Measurements from ENCODE around the gene CLEC4G.
"Not testable (repeated sequence)": the region's sequence is repeated elsewhere in the genome, so short reads cannot be mapped to it uniquely, and the experiment has no call there.

CLEC4G gene

DNA sequence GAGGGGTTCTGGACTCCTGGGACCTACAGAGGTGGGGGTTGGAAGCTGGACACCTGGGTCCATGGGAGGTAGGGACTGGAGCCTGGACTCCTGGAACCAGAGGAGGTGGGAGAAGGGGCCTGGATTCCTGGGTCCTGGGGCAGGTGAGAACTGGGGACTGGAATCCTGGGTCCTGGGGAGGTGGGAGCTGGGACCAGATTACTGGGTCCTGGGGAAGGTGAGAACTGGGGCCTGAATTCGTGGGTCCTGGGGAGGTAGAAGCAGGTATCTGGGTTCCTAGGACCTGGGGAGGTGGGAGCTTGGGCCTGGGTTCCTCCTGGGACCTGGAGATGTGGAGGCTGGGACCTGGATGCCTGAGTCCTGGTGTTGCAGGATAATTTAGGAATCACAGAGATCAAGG, 31.8 kb upstream of the CLEC4G start:
- Mint-ChIP-seq H3K9me3 (peaks cover 6% of the 10 kb centered on the region), H3K36me3 (ENCODE audit: insufficient read depth) (no peaks in the 10 kb centered on the region), H3K27ac (ENCODE audit: low read depth) (no peak overlapping the region), H3K4me3 (no peak overlapping the region), H3K4me1 (no peaks in the 10 kb centered on the region), H3K27me3 (peaks cover 18% of the 10 kb centered on the region)
- ATAC-seq (replicated peaks; ENCODE audit: extremely low read depth, poor library complexity, severe bottlenecking) (no peak), DNase-seq (ENCODE audit: low spot score in 2 of 2) (no peak)

DNA sequence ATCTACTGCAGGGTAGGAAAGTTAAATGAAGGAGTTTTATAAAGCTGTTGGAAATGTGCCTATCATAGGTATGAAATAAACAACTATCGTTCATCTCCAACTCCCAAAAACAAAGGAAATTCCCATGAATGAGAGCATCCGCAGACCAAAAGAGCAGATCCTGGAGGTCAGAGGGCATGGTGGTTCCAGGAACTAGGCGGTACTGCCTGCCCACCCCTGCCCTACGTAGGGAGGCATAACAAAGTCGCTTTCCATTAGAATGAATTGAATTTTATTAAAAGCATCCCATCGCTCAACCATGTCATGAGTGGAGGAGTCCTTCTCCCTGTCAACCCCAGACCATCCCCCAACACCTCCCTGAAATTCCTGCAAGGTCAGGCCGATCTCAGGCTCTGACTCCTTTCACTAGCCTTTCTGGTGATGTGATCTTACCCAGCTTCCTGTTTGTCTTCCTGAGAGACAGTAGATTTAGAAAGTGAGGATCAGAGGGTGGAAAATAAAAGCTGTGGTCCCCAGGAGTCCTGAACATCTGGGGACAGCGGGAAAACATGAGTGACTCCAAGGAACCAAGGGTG, 30.9 kb upstream of the CLEC4G start, which contains the start of gene CLEC4M:
Gene CLEC4M (plus strand): TSS at position 525 of the 575 bp plus-strand sequence. CDS start 24 bp downstream, at position 549.
- no peak within 1 kb of the TSS for H3K27ac Mint-ChIP-seq (ENCODE audit: low read depth)
- ATAC-seq (replicated peaks; ENCODE audit: extremely low read depth, poor library complexity, severe bottlenecking), result no peak
- no peak for DNase-seq (ENCODE audit: low spot score in 2 of 2)
- peaks cover 6% of the 10 kb centered on the region for H3K9me3 Mint-ChIP-seq
- peaks cover 18% of the 10 kb centered on the region for H3K27me3 Mint-ChIP-seq
- no peaks in the 10 kb centered on the region for H3K4me1 Mint-ChIP-seq
- H3K36me3 Mint-ChIP-seq (ENCODE audit: insufficient read depth), result no peaks in the 10 kb centered on the region
- H3K4me3 Mint-ChIP-seq, result no peak within 1 kb of the TSS

- no peak for ATAC-seq (replicated peaks; ENCODE audit: extremely low read depth, poor library complexity, severe bottlenecking)
Observed at GRCh38 chr19:7759156-7759555, 27.2 kb upstream of the CLEC4G start.

DNA sequence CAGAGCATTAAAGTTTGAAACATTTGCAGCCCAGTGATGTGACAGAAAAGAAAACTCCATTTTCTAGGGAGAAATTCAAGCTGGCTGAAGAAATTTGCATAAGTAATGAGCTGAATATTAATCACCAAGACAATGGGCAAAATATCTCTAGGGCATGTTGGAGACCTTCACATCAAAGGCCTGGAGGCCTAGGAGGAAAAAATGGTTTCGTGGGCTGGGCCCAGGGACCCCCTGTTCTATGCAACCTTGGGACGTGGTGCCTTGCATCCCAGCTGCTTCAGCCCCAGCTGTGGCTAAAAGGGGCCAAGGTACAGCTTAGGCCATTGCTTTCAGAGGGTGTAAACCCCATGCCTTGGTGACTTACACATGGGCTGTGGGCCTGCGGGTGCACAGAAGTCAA, 25.4 kb upstream of the CLEC4G start:
- H3K4me1 Mint-ChIP-seq, result no peaks in the 10 kb centered on the region
- H3K27ac Mint-ChIP-seq (ENCODE audit: low read depth), result no peak overlapping the region
- H3K4me3 Mint-ChIP-seq, result no peak overlapping the region
- no peak for DNase-seq (ENCODE audit: low spot score in 2 of 2)
- no peak for ATAC-seq (replicated peaks; ENCODE audit: extremely low read depth, poor library complexity, severe bottlenecking)
- peaks cover 18% of the 10 kb centered on the region for H3K9me3 Mint-ChIP-seq
- H3K27me3 Mint-ChIP-seq, result peaks cover 5% of the 10 kb centered on the region
- H3K36me3 Mint-ChIP-seq (ENCODE audit: insufficient read depth), result no peaks in the 10 kb centered on the region

More at GRCh38 chr19:7759156-7759555, 27.2 kb upstream of the CLEC4G start:
- H3K4me3 Mint-ChIP-seq, result no peak overlapping the region
- peaks cover 18% of the 10 kb centered on the region for H3K27me3 Mint-ChIP-seq
- peaks cover 18% of the 10 kb centered on the region for H3K9me3 Mint-ChIP-seq
- no peak for DNase-seq (ENCODE audit: low spot score in 2 of 2)
- H3K27ac Mint-ChIP-seq (ENCODE audit: low read depth), result no peak overlapping the region
- H3K4me1 Mint-ChIP-seq, result no peaks in the 10 kb centered on the region
- H3K36me3 Mint-ChIP-seq (ENCODE audit: insufficient read depth), result no peaks in the 10 kb centered on the region

- DNase-seq (ENCODE audit: low spot score in 2 of 2) (no peak), ATAC-seq (replicated peaks; ENCODE audit: extremely low read depth, poor library complexity, severe bottlenecking) (no peak)
- Mint-ChIP-seq H3K9me3 (peaks cover 18% of the 10 kb centered on the region), H3K27ac (ENCODE audit: low read depth) (no peak overlapping the region), H3K4me3 (no peak overlapping the region), H3K4me1 (peaks cover 3% of the 10 kb centered on the region), H3K36me3 (ENCODE audit: insufficient read depth) (no peaks in the 10 kb centered on the region), H3K27me3 (peaks cover 8% of the 10 kb centered on the region)
Observed at GRCh38 chr19:7756258-7756657, 24.3 kb upstream of the CLEC4G start.

GRCh38 chr19:7751157-7751783, 19.4 kb upstream of the CLEC4G start:
- H3K27ac Mint-ChIP-seq (ENCODE audit: low read depth), result peak overlapping the region; percentile 72

DNA sequence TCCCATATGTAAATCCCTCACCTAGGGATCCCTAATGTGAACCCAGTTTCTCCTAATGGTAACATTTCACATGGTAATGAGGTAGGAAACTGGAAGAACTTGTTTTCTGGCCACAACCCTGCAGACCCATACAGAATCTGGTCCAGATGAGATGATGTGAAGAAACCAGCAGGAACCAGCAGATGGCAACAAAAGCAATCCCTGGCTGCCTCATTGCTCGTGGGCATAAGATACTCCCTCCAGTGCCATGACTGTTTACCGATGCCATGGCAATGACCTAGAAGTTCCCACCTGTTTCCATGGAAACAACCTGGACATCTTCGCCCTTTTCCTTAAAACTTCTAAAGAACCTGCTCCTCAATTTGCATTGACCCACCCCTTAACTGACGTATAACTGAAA, 16.8 kb upstream of the CLEC4G start:
- H3K4me3 Mint-ChIP-seq, result no peak overlapping the region
- H3K27ac Mint-ChIP-seq (ENCODE audit: low read depth), result no peak overlapping the region
- DNase-seq (ENCODE audit: low spot score in 2 of 2), result no peak
- peaks cover 34% of the 10 kb centered on the region for H3K27me3 Mint-ChIP-seq
- peaks cover 8% of the 10 kb centered on the region for H3K4me1 Mint-ChIP-seq
- no peak for ATAC-seq (replicated peaks; ENCODE audit: extremely low read depth, poor library complexity, severe bottlenecking)
- H3K9me3 Mint-ChIP-seq, result peaks cover 6% of the 10 kb centered on the region
- H3K36me3 Mint-ChIP-seq (ENCODE audit: insufficient read depth), result peaks cover 2% of the 10 kb centered on the region

More at GRCh38 chr19:7751157-7751783, 19.4 kb upstream of the CLEC4G start:
- ATAC-seq (replicated peaks; ENCODE audit: extremely low read depth, poor library complexity, severe bottlenecking) (peak; percentile 46), DNase-seq (ENCODE audit: low spot score in 2 of 2) (no peak)
- H3K27me3 Mint-ChIP-seq, result peaks cover 34% of the 10 kb centered on the region
- peaks cover 11% of the 10 kb centered on the region for H3K9me3 Mint-ChIP-seq
- H3K4me1 Mint-ChIP-seq, result peaks cover 8% of the 10 kb centered on the region
- H3K4me3 Mint-ChIP-seq, result no peak overlapping the region
- peaks cover 2% of the 10 kb centered on the region for H3K36me3 Mint-ChIP-seq (ENCODE audit: insufficient read depth)

GRCh38 chr19:7748171-7748570, 16.3 kb upstream of the CLEC4G start:
- peaks cover 8% of the 10 kb centered on the region for H3K4me1 Mint-ChIP-seq
- no peak overlapping the region for H3K4me3 Mint-ChIP-seq
- no peak overlapping the region for H3K27ac Mint-ChIP-seq (ENCODE audit: low read depth)

DNA sequence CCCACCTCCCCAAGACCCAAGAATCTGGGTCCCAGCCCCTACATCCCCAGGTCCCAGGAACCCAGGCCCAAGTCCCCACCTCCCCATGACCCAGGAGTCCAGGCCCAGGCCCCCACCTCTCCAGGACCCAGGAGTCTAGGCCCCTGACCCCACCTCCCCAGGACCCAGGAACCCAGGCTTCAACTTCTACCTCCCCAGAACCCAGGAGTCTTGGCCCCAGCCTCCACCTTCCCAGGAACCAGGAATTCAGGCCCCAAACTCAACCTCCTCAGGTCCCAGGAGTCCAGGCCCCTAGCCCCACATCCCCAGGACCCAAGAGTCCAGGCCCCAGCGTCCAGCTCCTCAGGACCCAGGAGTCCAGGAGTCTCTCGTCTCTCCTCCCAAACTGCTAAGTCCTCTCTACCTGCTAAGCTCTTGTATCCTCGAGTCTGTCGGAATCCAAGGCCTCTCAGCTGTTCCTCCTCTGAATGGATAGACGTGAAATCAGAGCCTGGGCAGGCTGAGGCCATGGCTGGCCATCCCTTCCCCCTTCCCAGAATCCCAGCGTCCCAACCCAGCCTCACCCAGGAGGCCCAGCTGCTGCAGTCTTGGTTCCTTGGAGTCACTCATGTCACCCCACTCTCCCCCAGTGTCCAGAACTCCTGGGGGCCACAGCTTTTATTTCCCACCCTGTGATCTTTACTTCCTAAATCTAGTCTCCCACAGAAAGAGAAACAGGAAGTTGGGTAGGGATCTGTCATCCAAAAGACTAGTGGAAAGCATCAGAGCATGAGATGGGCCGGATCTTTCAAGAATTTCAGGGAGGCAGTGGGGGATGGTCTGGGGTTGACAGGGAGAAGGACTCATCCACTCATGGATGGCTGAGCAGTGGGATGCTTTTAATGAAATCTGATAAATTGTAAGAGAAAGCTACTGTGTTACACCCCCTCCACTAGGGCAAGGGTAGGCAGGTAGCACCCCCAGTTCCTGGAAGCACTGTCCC, 15.3 kb upstream of the CLEC4G start, which contains the start of gene CD209:
Gene CD209 (minus strand): TSS at position 632 of the 982 bp plus-strand sequence. CDS start 23 bp downstream, at position 609.
- Mint-ChIP-seq H3K27me3 (peaks cover 32% of the 10 kb centered on the region), H3K4me1 (peaks cover 8% of the 10 kb centered on the region), H3K36me3 (ENCODE audit: insufficient read depth) (peaks cover 2% of the 10 kb centered on the region), H3K9me3 (peaks cover 6% of the 10 kb centered on the region), H3K27ac (ENCODE audit: low read depth) (no peak within 1 kb of the TSS), H3K4me3 (no peak within 1 kb of the TSS)
- no peak for DNase-seq (ENCODE audit: low spot score in 2 of 2)
- no peak for ATAC-seq (replicated peaks; ENCODE audit: extremely low read depth, poor library complexity, severe bottlenecking)

More at GRCh38 chr19:7748171-7748570, 16.3 kb upstream of the CLEC4G start:
- no peak for DNase-seq (ENCODE audit: low spot score in 2 of 2)
- ATAC-seq (replicated peaks; ENCODE audit: extremely low read depth, poor library complexity, severe bottlenecking), result no peak
- Mint-ChIP-seq H3K36me3 (ENCODE audit: insufficient read depth) (peaks cover 2% of the 10 kb centered on the region), H3K27me3 (peaks cover 34% of the 10 kb centered on the region), H3K9me3 (peaks cover 6% of the 10 kb centered on the region)

DNA sequence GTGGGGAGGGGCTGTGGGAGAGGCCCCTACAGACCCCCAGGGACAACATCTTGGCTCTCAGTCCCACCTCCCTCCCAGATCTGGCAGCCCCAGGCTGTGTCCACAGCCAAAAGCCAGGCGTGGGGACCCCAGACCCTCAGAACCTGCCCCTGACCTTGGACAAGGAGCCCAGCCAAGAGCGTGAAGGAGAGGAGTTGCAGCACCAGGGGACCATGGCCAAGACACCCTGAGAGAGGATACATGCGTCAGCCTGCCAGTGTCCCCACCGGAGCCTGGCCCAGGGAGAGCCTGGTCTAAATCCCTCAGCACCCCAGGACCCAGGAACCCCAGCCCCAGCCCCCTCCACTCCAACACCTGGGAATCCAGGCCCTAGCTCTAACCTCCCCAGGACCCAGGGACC, 14.4 kb upstream of the CLEC4G start:
- peaks cover 27% of the 10 kb centered on the region for H3K27me3 Mint-ChIP-seq
- not testable (repeated sequence) for H3K36me3 Mint-ChIP-seq (ENCODE audit: insufficient read depth); H3K4me3 Mint-ChIP-seq; DNase-seq (ENCODE audit: low spot score in 2 of 2); H3K9me3 Mint-ChIP-seq; ATAC-seq (replicated peaks; ENCODE audit: extremely low read depth, poor library complexity, severe bottlenecking); H3K4me1 Mint-ChIP-seq; H3K27ac Mint-ChIP-seq (ENCODE audit: low read depth)

- peaks cover 6% of the 10 kb centered on the region for H3K9me3 Mint-ChIP-seq
- H3K27me3 Mint-ChIP-seq, result peaks cover 16% of the 10 kb centered on the region
- DNase-seq (ENCODE audit: low spot score in 2 of 2), result no peak
- no peak overlapping the region for H3K27ac Mint-ChIP-seq (ENCODE audit: low read depth)
- peaks cover 2% of the 10 kb centered on the region for H3K36me3 Mint-ChIP-seq (ENCODE audit: insufficient read depth)
- no peak for ATAC-seq (replicated peaks; ENCODE audit: extremely low read depth, poor library complexity, severe bottlenecking)
- no peaks in the 10 kb centered on the region for H3K4me1 Mint-ChIP-seq
- H3K4me3 Mint-ChIP-seq, result no peak overlapping the region
Observed at GRCh38 chr19:7744871-7745650, 13.2 kb upstream of the CLEC4G start.
